HepG2 (cell line): ENCODE data around the gene TRIM8. TPM values are rescaled to one million over a fixed set of nuclear protein-coding genes. Genes with fewer than 3 reads are reported as not detected.

Experiments used
- ARID5B ChIP-seq: IDR thresholded peaks from 2 replicates; pipeline ENCODE4 v1.4.0; 2020; ENCODE audit warnings: mild to moderate bottlenecking, missing genetic modification reagents
- FIP1L1 ChIP-seq: fragments of 200-400 bp; formaldehyde crosslinking; IDR thresholded peaks from 2 replicates; pipeline ENCODE4 v1.6.1; 2018; ENCODE audit warnings: low read depth, mild to moderate bottlenecking, low read length, moderate library complexity, borderline replicate concordance; ENCODE audit not compliant: insufficient read depth
- FOXA1 ChIP-seq, 2 experiments: fragments of 450-650 bp in 1 of 2; sonication (generic) in 1 of 2; formaldehyde crosslinking in 1 of 2; IDR thresholded peaks; 2 replicates each; pipeline versions ENCODE4 v1.4.0 to v1.6.1; 2016 to 2020; ENCODE audit warnings: missing genetic modification reagents in 1 of 2
- FOXC1 ChIP-seq: sonication (generic); formaldehyde crosslinking; IDR thresholded peaks from 2 replicates; pipeline ENCODE4 v1.8.0; 2022; ENCODE audit warnings: mild to moderate bottlenecking, missing genetic modification reagents, borderline replicate concordance
- FOXO4 ChIP-seq: sonication (generic); formaldehyde crosslinking; conservative IDR thresholded peaks from 2 replicates; pipeline ENCODE4 v1.8.1; 2023; ENCODE audit warnings: missing genetic modification reagents
- HIC2 ChIP-seq: sonication (generic); formaldehyde crosslinking; IDR thresholded peaks from 2 replicates; pipeline ENCODE4 v1.9.0; 2022; ENCODE audit warnings: low read depth, missing genetic modification reagents
- JUND ChIP-seq: sonication (generic); formaldehyde crosslinking; IDR thresholded peaks from 2 replicates; pipeline ENCODE4 v1.8.0; 2022; ENCODE audit warnings: mild to moderate bottlenecking, missing genetic modification reagents
- KDM2A ChIP-seq: sonication (generic); formaldehyde crosslinking; IDR thresholded peaks from 2 replicates; pipeline ENCODE4 v1.4.0; 2020; ENCODE audit warnings: low read depth, missing genetic modification reagents, borderline replicate concordance
- MXD4 ChIP-seq: IDR thresholded peaks from 2 replicates; pipeline ENCODE4 v1.6.1; 2016; ENCODE audit warnings: mild to moderate bottlenecking, missing biosample characterization, missing genetic modification reagents
- PHF21A ChIP-seq: sonication (generic); formaldehyde crosslinking; IDR thresholded peaks from 2 replicates; pipeline ENCODE4 v1.5.0; 2020; ENCODE audit warnings: mild to moderate bottlenecking, missing genetic modification reagents
- POLR2G ChIP-seq: fragments of 200-400 bp; formaldehyde crosslinking; IDR thresholded peaks from 2 replicates; pipeline ENCODE4 v1.6.1; 2018; ENCODE audit warnings: mild to moderate bottlenecking, low read depth, low read length, moderate library complexity
- RXRB ChIP-seq: IDR thresholded peaks from 2 replicates; pipeline ENCODE4 v1.6.1; 2016; ENCODE audit warnings: borderline replicate concordance, missing genetic modification reagents, missing compliant biosample characterization
- TBX2 ChIP-seq: sonication (generic); formaldehyde crosslinking; IDR thresholded peaks from 2 replicates; pipeline ENCODE4 v1.5.0; 2020; ENCODE audit warnings: missing genetic modification reagents, mild to moderate bottlenecking, borderline replicate concordance
- ZC3H13 ChIP-seq: sonication (generic); formaldehyde crosslinking; IDR thresholded peaks from 2 replicates; pipeline ENCODE4 v1.8.1; 2023; ENCODE audit warnings: mild to moderate bottlenecking, missing genetic modification reagents, moderate library complexity
- ZNF281 ChIP-seq: sonication (generic); formaldehyde crosslinking; IDR thresholded peaks from 2 replicates; pipeline ENCODE4 v1.4.0; 2020; ENCODE audit warnings: missing genetic modification reagents, borderline replicate concordance
- ZNF652 ChIP-seq: IDR thresholded peaks from 2 replicates; pipeline ENCODE4 v1.6.1; 2016; ENCODE audit warnings: low read depth, borderline replicate concordance
- polyA plus RNA-seq, 8 experiments: library from polyadenylated mRNA; depleted of rRNA in 3 of 8; stranded (reverse) in 7 of 8; unstranded in 1 of 8; fragments of >200 nt; fragmentation: Illumina TruSeq in 4 of 8; extraction: Trizol in 4 of 8; gene quantifications; 2 replicates each; pipeline versions ENCODE4 v1.2.1 to v1.2.3, GENCODE V29; 2011 to 2016; ENCODE audit warnings: low read depth in 4 of 8, missing spikeins in 1 of 8, mixed read lengths in 1 of 8; ENCODE audit not compliant: insufficient read depth in 1 of 8
- total RNA-seq, 5 experiments: library from RNA; depleted of rRNA; stranded (reverse); fragments of >200 nt; fragmentation: Illumina TruSeq; extraction: Trizol; gene quantifications; 2 replicates each; pipeline ENCODE4 v1.2.3, GENCODE V29; 2016; ENCODE audit warnings: low read depth in 1 of 5

The TRIM8 gene
- total and polyA plus RNA-seq, 2 of the 13 experiments (the other 11 are each of a cell fraction or from before 2014, with no cell fraction given): 38.9 to 66.5 TPM

- TF ChIP-seq ARID5B (CRISPR knock-in tag) (peak; percentile 59), ZNF281 (peak; percentile 37; the same call in 1 of the 2 replicates), KDM2A (CRISPR knock-in tag) (peak; percentile 63; the same call in 1 of the 2 replicates), FOXC1 (0 out of 2 replicates have a peak, but pooled peaks have one; percentile 26), ZC3H13 (CRISPR knock-in tag) (0 out of 2 replicates have a peak, but pooled peaks have one; percentile 43), HIC2 (peak; percentile 91), TBX2 (CRISPR knock-in tag) (peak; percentile 33; the same call in 1 of the 2 replicates), PHF21A (peak; percentile 32; the same call in 1 of the 2 replicates), MXD4 (CRISPR knock-in tag) (peak; percentile 25; the same call in 1 of the 2 replicates), FOXA1 (IDR thresholded peaks at IDR 0.05) (no peak), FOXA1 (CRISPR knock-in tag; IDR thresholded peaks at IDR 0.05) (peak; percentile 45; the same call in 1 of the 2 replicates), RXRB (CRISPR knock-in tag) (peak; percentile 28; the same call in 1 of the 2 replicates), FIP1L1 (0 out of 2 replicates have a peak, but pooled peaks have one; percentile 69), FOXO4 (CRISPR knock-in tag) (0 out of 2 replicates have a peak, but pooled peaks have one; percentile 61), JUND (CRISPR knock-in tag) (no peak), ZNF652 (0 out of 2 replicates have a peak, but pooled peaks have one; percentile 15), POLR2G (peak; percentile 58; the same call in 1 of the 2 replicates)
These were observed 13.9 kb downstream of the TRIM8 start (continued) for GRCh38 chr10:102657984-102658724.
